Left kidney (tissue), 2 donors: Measurements from ENCODE around the gene ATP8A2. TPM values are rescaled to one million over a fixed set of nuclear protein-coding genes. Genes with fewer than 3 reads are reported as not detected.
"Not testable (repeated sequence)": the region's sequence is repeated elsewhere in the genome, so short reads cannot be mapped to it uniquely, and the experiment has no call there.

Experiments
- DNase-seq: peaks from one replicate; pipeline ENCODE4 v3.0.0-alpha.2; 2013
- polyA plus RNA-seq: library from polyadenylated mRNA; unstranded; fragments of 120-200 nt; gene quantifications from one replicate; pipeline ENCODE4 v1.2.1, GENCODE V29; 2013; ENCODE audit not compliant: insufficient read length

The ATP8A2 gene
- polyA plus RNA-seq, 1 donor, result 6.8 TPM

GRCh38 chr13:25462301-25463125 lies 90.7 kb downstream of the ATP8A2 start:
- DNase-seq, result no peak

DNA sequence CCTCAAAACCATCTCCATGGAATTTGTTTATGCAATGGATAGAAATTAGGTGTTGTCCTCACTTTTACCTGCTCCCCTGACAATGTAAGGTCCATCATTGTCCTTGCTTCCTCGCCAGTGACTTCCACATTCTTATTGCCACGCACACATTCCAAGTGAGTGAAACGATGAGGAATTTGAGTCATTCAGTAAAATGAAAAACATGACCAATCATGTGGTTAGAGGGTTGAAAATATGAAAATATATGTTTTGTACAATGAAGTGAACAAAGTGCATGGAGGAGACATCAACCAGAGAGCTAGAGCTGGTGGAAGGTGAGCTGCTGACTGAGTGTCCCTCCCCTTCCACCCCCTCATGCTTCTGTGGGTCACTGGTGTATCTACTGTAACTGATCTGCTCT lies 91.7 kb downstream of the ATP8A2 start:
- DNase-seq, result no peak

- no peak for DNase-seq
Observed at GRCh38 chr13:25466880-25467279, 95.1 kb downstream of the ATP8A2 start.

- peak; percentile 28 for DNase-seq
Observed at GRCh38 chr13:25468325-25469168, 96.8 kb downstream of the ATP8A2 start.

DNA sequence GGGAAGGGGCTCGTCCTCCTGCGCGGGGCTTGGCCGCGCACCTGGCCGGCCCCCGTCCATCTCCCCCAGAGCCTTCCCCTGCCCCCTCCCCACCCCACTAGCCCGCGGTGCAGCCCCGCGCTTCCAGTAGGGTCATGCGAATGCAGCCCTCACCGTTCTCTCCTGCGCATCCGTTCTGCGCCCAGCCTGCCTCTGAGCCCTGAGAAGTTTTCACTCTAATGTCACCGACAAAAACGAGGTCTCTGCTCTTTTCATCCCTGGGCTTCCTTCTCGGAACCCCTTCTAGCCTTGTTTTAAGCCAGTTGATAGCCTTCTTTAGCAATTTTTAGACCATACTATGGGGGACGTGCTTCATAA lies 97.4 kb downstream of the ATP8A2 start:
- DNase-seq, result no peak

GRCh38 chr13:25473864-25474263 lies 102.1 kb downstream of the ATP8A2 start:
- DNase-seq, result no peak

- no peak for DNase-seq
Observed at GRCh38 chr13:25478186-25478585, 106.4 kb downstream of the ATP8A2 start.

DNA sequence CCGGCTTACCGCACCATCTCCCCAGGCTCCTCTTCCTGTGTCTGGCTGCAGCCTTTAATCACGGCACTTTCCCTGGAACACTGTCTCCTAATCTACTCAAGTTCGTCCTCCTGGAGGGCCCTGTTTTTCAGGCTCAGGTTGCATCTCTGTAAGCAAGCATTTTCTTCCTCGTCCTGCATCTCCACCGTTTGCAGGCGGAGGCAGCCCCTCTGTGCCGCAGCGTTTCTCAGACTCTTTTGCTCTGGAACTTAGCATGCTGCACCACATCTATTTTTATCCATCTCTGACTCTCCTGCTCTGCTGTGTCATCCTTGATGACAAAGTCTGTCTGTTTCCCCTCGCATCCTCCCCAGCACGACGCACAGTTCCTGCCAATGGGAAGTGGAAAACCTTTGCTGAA lies 117.5 kb downstream of the ATP8A2 start:
- no peak for DNase-seq

DNA sequence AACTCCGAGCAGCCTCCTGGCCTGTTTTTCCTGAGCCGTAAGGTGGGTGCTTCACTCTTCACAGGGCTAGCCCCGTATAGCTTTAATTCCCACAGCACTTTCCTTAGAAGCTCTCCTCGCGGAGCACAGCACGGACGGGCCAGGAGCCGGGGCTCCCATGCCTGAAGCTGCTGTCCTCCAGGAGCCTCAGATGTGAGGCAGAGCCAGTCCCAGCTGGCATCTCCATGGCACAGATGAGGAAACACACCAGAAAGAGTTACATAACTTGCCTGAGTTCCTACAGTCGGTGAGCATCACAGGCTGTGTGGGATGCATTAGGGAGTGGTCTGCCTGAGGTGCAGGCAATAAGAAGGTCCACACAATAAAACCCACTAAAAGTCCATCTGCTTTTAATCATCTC lies 118.5 kb downstream of the ATP8A2 start:
- DNase-seq, result no peak

GRCh38 chr13:25493931-25494640 lies 122.3 kb downstream of the ATP8A2 start:
- DNase-seq, result no peak

DNA sequence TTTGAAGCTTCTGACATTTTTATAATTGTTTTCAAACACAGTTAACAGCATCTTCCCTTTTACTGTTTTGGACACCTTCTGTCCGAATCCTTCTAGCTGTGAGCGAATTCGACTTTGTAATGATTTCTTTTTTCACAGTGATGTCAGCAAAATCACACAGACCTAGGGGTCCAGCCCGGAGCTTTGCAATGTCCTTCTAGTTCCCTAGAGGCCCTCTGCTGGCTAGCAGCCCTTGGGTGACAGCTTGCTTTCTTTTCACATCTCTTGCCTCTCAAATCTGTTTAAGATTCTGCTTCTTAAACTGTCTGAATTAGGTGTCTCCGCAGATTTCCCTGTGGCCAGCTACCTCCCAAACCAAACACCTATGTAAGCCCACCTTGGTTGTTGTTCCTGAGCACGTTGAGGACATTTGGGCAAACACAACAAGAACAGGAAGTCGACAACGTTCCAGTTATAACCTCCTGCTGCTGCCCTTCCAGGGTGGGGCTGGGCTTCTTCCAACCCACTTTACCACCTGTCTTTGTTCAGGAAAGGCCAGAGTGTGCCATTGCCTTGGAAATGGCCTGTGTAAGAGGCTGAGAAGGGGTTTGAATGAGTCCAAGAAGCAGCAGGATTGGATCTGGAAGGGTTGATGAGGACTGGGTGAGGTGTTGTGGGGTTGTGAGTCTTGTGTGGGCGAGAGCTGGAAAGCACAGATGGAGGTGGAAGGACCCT lies 123.1 kb downstream of the ATP8A2 start:
- no peak for DNase-seq

GRCh38 chr13:25501231-25501630 lies 129.5 kb downstream of the ATP8A2 start:
- no peak for DNase-seq

DNA sequence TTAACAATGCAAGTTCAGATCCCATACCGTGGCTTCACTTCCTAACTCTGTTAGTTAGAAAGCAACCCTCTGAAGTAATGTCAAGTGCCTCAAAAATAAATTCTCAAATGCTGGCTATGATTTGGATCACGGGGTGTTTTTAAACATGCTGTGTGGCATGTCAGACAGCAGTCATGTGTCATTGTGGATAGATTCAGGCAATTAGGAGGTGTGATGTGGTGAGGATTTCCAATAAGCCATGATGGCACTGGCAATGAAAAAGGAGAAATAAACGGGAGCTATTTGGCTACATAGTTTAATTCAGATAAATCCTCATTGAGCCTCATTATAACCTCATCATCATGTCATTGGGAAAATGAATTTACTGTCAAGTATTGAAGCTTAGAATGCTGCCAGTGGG lies 130.3 kb downstream of the ATP8A2 start:
- no peak for DNase-seq

DNA sequence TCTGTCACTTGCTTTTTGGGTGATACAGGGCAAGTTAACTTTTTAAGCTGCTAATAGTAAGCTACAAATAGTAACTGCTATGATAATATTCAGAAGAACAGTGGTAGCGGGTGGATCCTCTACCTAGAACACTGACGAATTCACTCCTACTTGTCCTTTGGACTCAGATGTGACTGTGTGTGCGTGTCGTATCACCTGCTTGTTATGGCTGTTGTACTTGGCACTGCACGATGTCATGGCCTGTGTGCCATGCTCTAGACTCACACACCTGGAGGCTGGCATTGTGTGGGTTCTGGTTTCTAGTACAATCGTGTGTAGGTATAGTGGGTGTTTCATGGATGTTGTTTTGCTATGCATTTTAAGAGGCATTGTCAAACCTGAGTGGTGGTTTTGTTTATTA lies 130.8 kb downstream of the ATP8A2 start:
- no peak for DNase-seq

DNA sequence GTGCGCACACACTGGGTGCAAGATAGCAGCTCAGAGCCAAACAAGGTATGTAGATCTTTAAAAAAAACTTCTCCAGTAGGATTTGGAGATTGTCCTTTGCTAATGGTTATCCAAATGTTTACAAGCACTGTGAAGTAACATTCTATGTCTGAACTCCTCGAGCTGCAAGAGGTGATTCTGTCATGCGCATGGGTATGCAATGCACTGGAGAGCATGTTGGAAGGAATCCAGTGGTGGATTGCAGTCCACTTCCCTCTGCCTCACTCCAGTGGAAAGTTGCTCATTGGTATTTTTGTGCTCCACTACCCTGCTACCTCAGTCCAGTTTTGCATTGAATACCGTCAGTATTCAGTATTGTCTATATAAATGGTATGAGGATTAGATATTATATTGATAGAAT lies 132.1 kb downstream of the ATP8A2 start:
- DNase-seq, result no peak

- DNase-seq, result no peak
Observed at GRCh38 chr13:25507841-25508240, 136.1 kb downstream of the ATP8A2 start.

GRCh38 chr13:25513060-25513459 lies 141.3 kb downstream of the ATP8A2 start:
- not testable (repeated sequence) for DNase-seq

GRCh38 chr13:25518441-25518840 lies 146.7 kb downstream of the ATP8A2 start:
- DNase-seq, result no peak

GRCh38 chr13:25525884-25526283 lies 154.1 kb downstream of the ATP8A2 start:
- no peak for DNase-seq

GRCh38 chr13:25528266-25528665 lies 156.5 kb downstream of the ATP8A2 start:
- no peak for DNase-seq

DNA sequence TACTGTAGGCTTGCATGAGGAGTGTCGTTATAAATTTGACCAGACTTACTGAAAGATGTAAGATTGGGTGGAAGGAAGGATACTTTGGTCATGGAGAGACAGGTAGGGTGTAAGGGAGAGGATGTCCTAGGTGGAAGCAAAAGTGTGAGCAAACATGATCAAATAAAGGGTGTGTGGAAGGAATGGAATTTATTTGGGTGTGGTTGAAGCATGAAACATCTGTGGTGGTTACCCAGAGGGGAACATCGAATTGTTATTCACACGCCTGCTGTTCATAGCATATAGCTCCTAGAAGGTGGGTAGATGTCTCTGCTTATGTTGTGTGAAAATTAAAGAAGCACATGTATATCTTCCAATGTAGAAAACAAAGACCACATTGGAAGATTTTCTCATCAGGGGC lies 157.7 kb downstream of the ATP8A2 start:
- DNase-seq, result no peak

- no peak for DNase-seq
Observed at GRCh38 chr13:25538276-25538675, 166.5 kb downstream of the ATP8A2 start.
